Measurements from ENCODE around the gene UNG.

The UNG gene

GRCh38 chr12:109134186-109134917 lies 37.0 kb downstream of the UNG start:
- no peak overlapping the region for H4K8ac ChIP-seq (ENCODE audit: low read depth, low read length)
- H4K12ac ChIP-seq (ENCODE audit: low read depth, low read length), result no peak overlapping the region
- no peak overlapping the region for H3K27ac ChIP-seq (ENCODE audit: low read depth, low read length)
- no peak overlapping the region for H2BK120ac ChIP-seq (ENCODE audit: insufficient read depth, low read length, poor library complexity)
- no peak overlapping the region for H2BK5ac ChIP-seq (ENCODE audit: low read depth, low read length, poor library complexity)
- H3K27me3 ChIP-seq (ENCODE audit: insufficient read depth, low read length), result no peaks in the 10 kb centered on the region
- no peak overlapping the region for H4K91ac ChIP-seq (ENCODE audit: low read depth, low read length)
- DNase-seq, result peak; percentile 36 to 66
- no peak overlapping the region for H3K23ac ChIP-seq (ENCODE audit: low read length)
- H3K4me3 ChIP-seq (ENCODE audit: low read depth, low read length), result no peak overlapping the region
- no peaks in the 10 kb centered on the region for H3K4me1 ChIP-seq (ENCODE audit: control insufficient read depth in 1 of 2, insufficient read depth in 2 of 2, low read length in 2 of 2)
- no CpG with 5 or more reads among the region's 6 CpGs for WGBS (ENCODE audit: extremely low coverage, insufficient coverage, insufficient read length)
- H2BK12ac ChIP-seq (ENCODE audit: low read length), result no peak overlapping the region
- H3K9ac ChIP-seq (ENCODE audit: low read length), result no peak overlapping the region
- H2AFZ ChIP-seq (ENCODE audit: insufficient read depth, low read length, poor library complexity), result no peak overlapping the region
- H3K79me2 ChIP-seq (ENCODE audit: control insufficient read depth, insufficient read depth, low read length, poor library complexity), result no peaks in the 10 kb centered on the region
- no peak overlapping the region for H3K4me2 ChIP-seq (ENCODE audit: low read length)
- H3K79me1 ChIP-seq (ENCODE audit: low read length), result no peaks in the 10 kb centered on the region
- H3K4ac ChIP-seq (ENCODE audit: low read depth, low read length), result no peak overlapping the region
- H2AK5ac ChIP-seq (ENCODE audit: low read length), result no peak overlapping the region
- H3K36me3 ChIP-seq (ENCODE audit: control insufficient read depth in 1 of 2, insufficient read depth in 2 of 2, low read length in 2 of 2), result no peaks in the 10 kb centered on the region
- H3K14ac ChIP-seq (ENCODE audit: low read length), result no peak overlapping the region
- H3K18ac ChIP-seq (ENCODE audit: low read length), result no peak overlapping the region
- H3K9me3 ChIP-seq (ENCODE audit: insufficient read depth, low read depth, low read length), result no peaks in the 10 kb centered on the region

DNA sequence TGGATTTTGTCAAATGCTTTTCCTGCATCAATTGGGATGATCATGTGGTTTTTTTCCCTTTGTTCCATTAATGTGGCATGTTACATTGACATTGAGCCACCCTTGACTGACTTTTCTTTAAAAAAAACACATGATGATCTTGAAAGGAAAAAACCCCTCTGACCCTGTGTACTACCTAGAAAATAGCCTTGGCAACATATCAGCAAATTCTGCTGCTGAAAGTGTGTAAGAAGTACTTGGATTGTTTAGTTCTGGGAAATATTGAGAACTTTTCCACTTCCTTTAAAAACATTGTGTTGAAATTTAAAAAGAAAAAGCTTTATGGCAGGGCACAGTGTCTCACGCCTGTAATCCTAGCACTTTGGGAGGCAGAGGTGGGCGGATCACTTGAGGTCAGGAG lies 39.7 kb downstream of the UNG start:
- no peak overlapping the region for H4K8ac ChIP-seq (ENCODE audit: low read depth, low read length)
- H3K9ac ChIP-seq (ENCODE audit: low read length), result no peak overlapping the region
- no peak overlapping the region for H3K18ac ChIP-seq (ENCODE audit: low read length)
- H2AFZ ChIP-seq (ENCODE audit: insufficient read depth, low read length, poor library complexity), result no peak overlapping the region
- no peak overlapping the region for H3K4me3 ChIP-seq (ENCODE audit: low read depth, low read length)
- no CpG with 5 or more reads among the region's 2 CpGs for WGBS (ENCODE audit: extremely low coverage, insufficient coverage, insufficient read length)
- no peak overlapping the region for H3K27ac ChIP-seq (ENCODE audit: low read depth, low read length)
- no peaks in the 10 kb centered on the region for H3K79me2 ChIP-seq (ENCODE audit: control insufficient read depth, insufficient read depth, low read length, poor library complexity)
- no peaks in the 10 kb centered on the region for H3K9me3 ChIP-seq (ENCODE audit: insufficient read depth, low read depth, low read length)
- no peaks in the 10 kb centered on the region for H3K79me1 ChIP-seq (ENCODE audit: low read length)
- no peak overlapping the region for H3K14ac ChIP-seq (ENCODE audit: low read length)
- no peaks in the 10 kb centered on the region for H3K4me1 ChIP-seq (ENCODE audit: control insufficient read depth in 1 of 2, insufficient read depth in 2 of 2, low read length in 2 of 2)
- no peak overlapping the region for H2AK5ac ChIP-seq (ENCODE audit: low read length)
- no peak overlapping the region for H4K91ac ChIP-seq (ENCODE audit: low read depth, low read length)
- no peak overlapping the region for H3K23ac ChIP-seq (ENCODE audit: low read length)
- H3K27me3 ChIP-seq (ENCODE audit: insufficient read depth, low read length), result no peaks in the 10 kb centered on the region
- H4K12ac ChIP-seq (ENCODE audit: low read depth, low read length), result no peak overlapping the region
- no peak overlapping the region for H3K4ac ChIP-seq (ENCODE audit: low read depth, low read length)
- H3K36me3 ChIP-seq (ENCODE audit: control insufficient read depth in 1 of 2, insufficient read depth in 2 of 2, low read length in 2 of 2), result no peaks in the 10 kb centered on the region
- no peak overlapping the region for H3K4me2 ChIP-seq (ENCODE audit: low read length)
- no peak overlapping the region for H2BK120ac ChIP-seq (ENCODE audit: insufficient read depth, low read length, poor library complexity)
- H2BK5ac ChIP-seq (ENCODE audit: low read depth, low read length, poor library complexity), result no peak overlapping the region
- DNase-seq, result no peak
- H2BK12ac ChIP-seq (ENCODE audit: low read length), result no peak overlapping the region

GRCh38 chr12:109139360-109139759 lies 42.0 kb downstream of the UNG start:
- no CpG with 5 or more reads among the region's 9 CpGs for WGBS (ENCODE audit: extremely low coverage, insufficient coverage, insufficient read length)

DNA sequence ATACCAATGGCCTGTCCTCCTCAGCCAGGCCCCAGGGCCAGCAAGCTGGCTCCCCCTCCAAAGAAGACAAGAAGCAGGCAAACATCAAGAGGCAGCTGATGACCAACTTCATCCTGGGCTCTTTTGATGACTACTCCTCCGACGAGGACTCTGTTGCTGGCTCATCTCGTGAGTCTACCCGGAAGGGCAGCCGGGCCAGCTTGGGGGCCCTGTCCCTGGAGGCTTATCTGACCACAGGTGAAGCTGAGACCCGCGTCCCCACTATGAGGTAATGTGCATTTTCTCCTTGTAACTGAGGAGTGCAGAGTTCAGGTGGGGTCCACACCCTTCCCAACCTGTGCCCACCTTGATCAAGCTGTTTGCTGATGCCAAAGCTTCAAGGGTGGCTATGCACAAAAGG lies 42.4 kb downstream of the UNG start:
- H3K23ac ChIP-seq (ENCODE audit: low read length), result no peak overlapping the region
- H2BK120ac ChIP-seq (ENCODE audit: insufficient read depth, low read length, poor library complexity), result no peak overlapping the region
- no peaks in the 10 kb centered on the region for H3K27me3 ChIP-seq (ENCODE audit: insufficient read depth, low read length)
- H3K4me2 ChIP-seq (ENCODE audit: low read length), result no peak overlapping the region
- no peak overlapping the region for H3K9ac ChIP-seq (ENCODE audit: low read length)
- H4K12ac ChIP-seq (ENCODE audit: low read depth, low read length), result no peak overlapping the region
- H4K91ac ChIP-seq (ENCODE audit: low read depth, low read length), result no peak overlapping the region
- no peak overlapping the region for H2AK5ac ChIP-seq (ENCODE audit: low read length)
- H3K4me1 ChIP-seq (ENCODE audit: control insufficient read depth in 1 of 2, insufficient read depth in 2 of 2, low read length in 2 of 2), result no peaks in the 10 kb centered on the region
- WGBS (ENCODE audit: extremely low coverage, insufficient coverage, insufficient read length), result no CpG with 5 or more reads among the region's 7 CpGs
- H3K79me2 ChIP-seq (ENCODE audit: control insufficient read depth, insufficient read depth, low read length, poor library complexity), result no peaks in the 10 kb centered on the region
- no peak overlapping the region for H3K4me3 ChIP-seq (ENCODE audit: low read depth, low read length)
- no peak overlapping the region for H2BK5ac ChIP-seq (ENCODE audit: low read depth, low read length, poor library complexity)
- no peak overlapping the region for H3K4ac ChIP-seq (ENCODE audit: low read depth, low read length)
- no peak overlapping the region for H3K27ac ChIP-seq (ENCODE audit: low read depth, low read length)
- no peak overlapping the region for H3K18ac ChIP-seq (ENCODE audit: low read length)
- DNase-seq, result no peak
- no peaks in the 10 kb centered on the region for H3K79me1 ChIP-seq (ENCODE audit: low read length)
- no peak overlapping the region for H4K8ac ChIP-seq (ENCODE audit: low read depth, low read length)
- H3K14ac ChIP-seq (ENCODE audit: low read length), result no peak overlapping the region
- H3K9me3 ChIP-seq (ENCODE audit: insufficient read depth, low read depth, low read length), result no peaks in the 10 kb centered on the region
- no peaks in the 10 kb centered on the region for H3K36me3 ChIP-seq (ENCODE audit: control insufficient read depth in 1 of 2, insufficient read depth in 2 of 2, low read length in 2 of 2)
- H2AFZ ChIP-seq (ENCODE audit: insufficient read depth, low read length, poor library complexity), result no peak overlapping the region
- no peak overlapping the region for H2BK12ac ChIP-seq (ENCODE audit: low read length)

More at GRCh38 chr12:109139360-109139759, 42.0 kb downstream of the UNG start:
- no peak overlapping the region for H4K91ac ChIP-seq (ENCODE audit: low read depth, low read length)
- H3K18ac ChIP-seq (ENCODE audit: low read length), result no peak overlapping the region
- H2AFZ ChIP-seq (ENCODE audit: insufficient read depth, low read length, poor library complexity), result no peak overlapping the region
- H2BK12ac ChIP-seq (ENCODE audit: low read length), result no peak overlapping the region
- no peaks in the 10 kb centered on the region for H3K4me1 ChIP-seq (ENCODE audit: control insufficient read depth in 1 of 2, insufficient read depth in 2 of 2, low read length in 2 of 2)
- H4K12ac ChIP-seq (ENCODE audit: low read depth, low read length), result no peak overlapping the region
- no peak overlapping the region for H4K8ac ChIP-seq (ENCODE audit: low read depth, low read length)
- no peak overlapping the region for H2BK120ac ChIP-seq (ENCODE audit: insufficient read depth, low read length, poor library complexity)
- H3K4ac ChIP-seq (ENCODE audit: low read depth, low read length), result no peak overlapping the region
- no peak overlapping the region for H3K27ac ChIP-seq (ENCODE audit: low read depth, low read length)
- H3K23ac ChIP-seq (ENCODE audit: low read length), result no peak overlapping the region
- no peak overlapping the region for H2BK5ac ChIP-seq (ENCODE audit: low read depth, low read length, poor library complexity)
- no peaks in the 10 kb centered on the region for H3K9me3 ChIP-seq (ENCODE audit: insufficient read depth, low read depth, low read length)
- H3K9ac ChIP-seq (ENCODE audit: low read length), result no peak overlapping the region
- H3K4me2 ChIP-seq (ENCODE audit: low read length), result no peak overlapping the region
- no peak overlapping the region for H3K4me3 ChIP-seq (ENCODE audit: low read depth, low read length)
- H3K36me3 ChIP-seq (ENCODE audit: control insufficient read depth in 1 of 2, insufficient read depth in 2 of 2, low read length in 2 of 2), result no peaks in the 10 kb centered on the region
- H3K27me3 ChIP-seq (ENCODE audit: insufficient read depth, low read length), result no peaks in the 10 kb centered on the region
- no peaks in the 10 kb centered on the region for H3K79me2 ChIP-seq (ENCODE audit: control insufficient read depth, insufficient read depth, low read length, poor library complexity)
- H3K14ac ChIP-seq (ENCODE audit: low read length), result no peak overlapping the region
- no peaks in the 10 kb centered on the region for H3K79me1 ChIP-seq (ENCODE audit: low read length)
- DNase-seq, result no peak
- no peak overlapping the region for H2AK5ac ChIP-seq (ENCODE audit: low read length)
